Tibial nerve (tissue), 4 donors: ENCODE results near the gene MPRIP.

Experiments used
- EP300 ChIP-seq, 2 donors: sonication (generic); formaldehyde crosslinking; IDR thresholded peaks; one replicate each; pipeline ENCODE4 v1.6.1; 2017; ENCODE audit warnings: antibody characterized with exemption in 2 of 2, mild to moderate bottlenecking in 1 of 2
- POLR2A ChIP-seq, 2 donors: fragments of 450-650 bp; IDR thresholded peaks; one replicate each; pipeline ENCODE4 v1.6.1; 2017; ENCODE audit warnings: antibody characterized with exemption in 2 of 2, mild to moderate bottlenecking in 2 of 2, moderate library complexity in 2 of 2
- TF ChIP-seq, protein P1 (sequence below), 5 experiments: fragments of 200-600 bp in 3 of 5; fragments of 450-650 bp in 2 of 5; sonication (generic) in 3 of 5; IDR thresholded peaks; one replicate each; pipeline ENCODE4 v1.5.1; 2016 to 2019; ENCODE audit warnings: antibody characterized with exemption in 5 of 5, mild to moderate bottlenecking in 3 of 5, moderate library complexity in 2 of 5

DNA sequence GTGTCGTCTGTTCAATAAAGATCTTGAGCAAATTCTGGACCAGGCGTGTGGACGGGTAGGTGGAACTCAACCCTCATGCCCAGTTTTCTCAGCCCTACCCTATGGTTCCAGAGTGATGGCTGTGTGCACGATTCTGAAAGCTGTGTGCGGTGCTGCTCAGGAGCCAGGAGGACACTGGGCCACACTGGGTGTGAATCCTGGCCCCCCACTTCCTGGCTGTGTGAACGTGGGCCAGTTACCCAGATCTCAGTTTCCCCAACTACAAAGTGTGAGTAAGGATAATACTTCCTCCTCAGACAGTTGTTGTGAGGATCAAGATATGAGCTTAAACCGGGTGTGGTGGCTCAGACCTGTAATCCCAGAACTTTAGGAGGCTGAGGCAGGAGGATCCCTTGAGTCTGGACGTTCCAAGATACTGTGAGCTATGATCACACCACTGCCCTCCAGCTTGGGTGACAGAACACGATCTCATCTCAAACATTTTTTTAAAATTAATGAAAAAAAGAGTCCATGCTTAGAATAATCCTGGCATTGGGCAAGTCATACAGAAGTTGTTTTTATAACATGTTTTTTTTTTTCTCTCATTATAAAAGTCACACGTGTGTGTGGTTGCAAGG lies 14.7 kb upstream of the MPRIP start:
- no peak for TF ChIP-seq EP300 (IDR thresholded peaks at IDR 0.05)
- TF ChIP-seq, protein P1, sequence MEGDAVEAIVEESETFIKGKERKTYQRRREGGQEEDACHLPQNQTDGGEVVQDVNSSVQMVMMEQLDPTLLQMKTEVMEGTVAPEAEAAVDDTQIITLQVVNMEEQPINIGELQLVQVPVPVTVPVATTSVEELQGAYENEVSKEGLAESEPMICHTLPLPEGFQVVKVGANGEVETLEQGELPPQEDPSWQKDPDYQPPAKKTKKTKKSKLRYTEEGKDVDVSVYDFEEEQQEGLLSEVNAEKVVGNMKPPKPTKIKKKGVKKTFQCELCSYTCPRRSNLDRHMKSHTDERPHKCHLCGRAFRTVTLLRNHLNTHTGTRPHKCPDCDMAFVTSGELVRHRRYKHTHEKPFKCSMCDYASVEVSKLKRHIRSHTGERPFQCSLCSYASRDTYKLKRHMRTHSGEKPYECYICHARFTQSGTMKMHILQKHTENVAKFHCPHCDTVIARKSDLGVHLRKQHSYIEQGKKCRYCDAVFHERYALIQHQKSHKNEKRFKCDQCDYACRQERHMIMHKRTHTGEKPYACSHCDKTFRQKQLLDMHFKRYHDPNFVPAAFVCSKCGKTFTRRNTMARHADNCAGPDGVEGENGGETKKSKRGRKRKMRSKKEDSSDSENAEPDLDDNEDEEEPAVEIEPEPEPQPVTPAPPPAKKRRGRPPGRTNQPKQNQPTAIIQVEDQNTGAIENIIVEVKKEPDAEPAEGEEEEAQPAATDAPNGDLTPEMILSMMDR (IDR thresholded peaks at IDR 0.05), result no peak
- TF ChIP-seq POLR2A (IDR thresholded peaks at IDR 0.05), result no peak
